HepG2 (cell line): ENCODE data around the gene NOL4L. TPM values are rescaled to one million over a fixed set of nuclear protein-coding genes. Genes with fewer than 3 reads are reported as not detected.

Source experiments
- BCL3 ChIP-seq: sonication (generic); formaldehyde crosslinking; IDR thresholded peaks from 2 replicates; pipeline ENCODE4 v1.5.1; 2020; ENCODE audit warnings: mild to moderate bottlenecking, missing genetic modification reagents, moderate library complexity
- FIP1L1 ChIP-seq: fragments of 200-400 bp; formaldehyde crosslinking; IDR thresholded peaks from 2 replicates; pipeline ENCODE4 v1.6.1; 2018; ENCODE audit warnings: low read depth, mild to moderate bottlenecking, low read length, moderate library complexity, borderline replicate concordance; ENCODE audit not compliant: insufficient read depth
- FOXK1 ChIP-seq: sonication (generic); formaldehyde crosslinking; IDR thresholded peaks from 2 replicates; pipeline ENCODE4 v1.4.0; 2020; ENCODE audit warnings: low read depth, missing genetic modification reagents, borderline replicate concordance
- FOXM1 ChIP-seq: sonication (generic); formaldehyde crosslinking; IDR thresholded peaks from 2 replicates; pipeline ENCODE4 v1.5.0; 2020; ENCODE audit warnings: missing genetic modification reagents
- SMC3 ChIP-seq: IDR thresholded peaks from 2 replicates; pipeline ENCODE4 v1.6.1; 2011; ENCODE audit warnings: low read length, improper control_type of control experiment
- SRY ChIP-seq: sonication (generic); formaldehyde crosslinking; IDR thresholded peaks from 2 replicates; pipeline ENCODE4 v1.8.0; 2022; ENCODE audit warnings: mild to moderate bottlenecking, missing genetic modification reagents
- THAP11 ChIP-seq: IDR thresholded peaks from 2 replicates; pipeline ENCODE4 v1.6.1; 2016; ENCODE audit warnings: missing biosample characterization, missing genetic modification reagents
- THYN1 ChIP-seq: sonication (generic); formaldehyde crosslinking; IDR thresholded peaks from 2 replicates; pipeline ENCODE4 v1.8.1; 2023; ENCODE audit warnings: low read depth, mild to moderate bottlenecking, moderate library complexity, missing genetic modification reagents, borderline replicate concordance
- ZC3H13 ChIP-seq: sonication (generic); formaldehyde crosslinking; IDR thresholded peaks from 2 replicates; pipeline ENCODE4 v1.8.1; 2023; ENCODE audit warnings: mild to moderate bottlenecking, missing genetic modification reagents, moderate library complexity
- ZNF205 ChIP-seq: IDR thresholded peaks from 2 replicates; pipeline ENCODE4 v1.6.1; 2018; ENCODE audit warnings: missing biosample characterization, missing genetic modification reagents
- ZNF276 ChIP-seq: sonication (generic); formaldehyde crosslinking; IDR thresholded peaks from 2 replicates; pipeline ENCODE4 v1.4.0; 2020; ENCODE audit warnings: mild to moderate bottlenecking, low read depth, missing genetic modification reagents
- ZNF407 ChIP-seq: sonication (generic); formaldehyde crosslinking; IDR thresholded peaks from one replicate; pipeline ENCODE4 v1.5.1; 2020; ENCODE audit warnings: mild to moderate bottlenecking, missing genetic modification reagents; ENCODE audit errors: not compliant biosample characterization
- ZNF460 ChIP-seq: sonication (generic); formaldehyde crosslinking; IDR thresholded peaks from 2 replicates; pipeline ENCODE4 v1.5.1; 2020; ENCODE audit warnings: missing genetic modification reagents, mild to moderate bottlenecking, borderline replicate concordance
- ZNF530 ChIP-seq: sonication (generic); formaldehyde crosslinking; IDR thresholded peaks from 2 replicates; pipeline ENCODE4 v1.5.0; 2020; ENCODE audit warnings: low read depth, mild to moderate bottlenecking, missing genetic modification reagents
- ZNF720 ChIP-seq: sonication (generic); formaldehyde crosslinking; IDR thresholded peaks from 2 replicates; pipeline ENCODE4 v1.4.0; 2020; ENCODE audit warnings: missing genetic modification reagents
- polyA plus RNA-seq, 8 experiments: library from polyadenylated mRNA; depleted of rRNA in 3 of 8; stranded (reverse) in 7 of 8; unstranded in 1 of 8; fragments of >200 nt; fragmentation: Illumina TruSeq in 4 of 8; extraction: Trizol in 4 of 8; gene quantifications; 2 replicates each; pipeline versions ENCODE4 v1.2.1 to v1.2.3, GENCODE V29; 2011 to 2016; ENCODE audit warnings: low read depth in 4 of 8, missing spikeins in 1 of 8, mixed read lengths in 1 of 8; ENCODE audit not compliant: insufficient read depth in 1 of 8
- total RNA-seq, 5 experiments: library from RNA; depleted of rRNA; stranded (reverse); fragments of >200 nt; fragmentation: Illumina TruSeq; extraction: Trizol; gene quantifications; 2 replicates each; pipeline ENCODE4 v1.2.3, GENCODE V29; 2016; ENCODE audit warnings: low read depth in 1 of 5

Gene NOL4L
- total and polyA plus RNA-seq, 2 of the 13 experiments (the other 11 are each of a cell fraction or from before 2014, with no cell fraction given), result 16.6 to 35.4 TPM

- TF ChIP-seq THYN1 (CRISPR knock-in tag) (no peak), BCL3 (CRISPR knock-in tag) (0 out of 2 replicates have a peak, but pooled peaks have one; percentile 58), ZNF530 (CRISPR knock-in tag) (no peak), ZNF720 (CRISPR knock-in tag) (no peak), ZNF276 (CRISPR knock-in tag) (no peak), THAP11 (peak; percentile 58; the same call in 1 of the 2 replicates), FIP1L1 (no peak), ZC3H13 (CRISPR knock-in tag) (peak; percentile 21; the same call in 1 of the 2 replicates), ZNF460 (CRISPR knock-in tag) (no peak), ZNF205 (no peak), FOXK1 (CRISPR knock-in tag) (no peak), FOXM1 (CRISPR knock-in tag) (no peak), SRY (no peak), SMC3 (peak; percentile 95), ZNF407 (CRISPR knock-in tag) (no peak)
Measured at GRCh38 chr20:32437391-32438074, 147.6 kb downstream of the NOL4L start (continued).
